ENCODE results near the gene CRB2.

The CRB2 gene

GRCh38 chr9:123361731-123362510 is 5.9 kb downstream of the CRB2 start:
- no peak overlapping the region for H3K4me2 ChIP-seq (ENCODE audit: low read length)
- H3K36me3 ChIP-seq (ENCODE audit: control insufficient read depth, low read length), result no peaks in the 10 kb centered on the region
- peaks cover 26% of the 10 kb centered on the region for H3K4me1 ChIP-seq (ENCODE audit: control insufficient read depth, low read length)
- H4K20me1 ChIP-seq (ENCODE audit: control insufficient read depth, insufficient read depth, low read depth, low read length), result no peaks in the 10 kb centered on the region
- no peaks in the 10 kb centered on the region for H3K9me2 ChIP-seq (replicated peaks; ENCODE audit: control insufficient read depth, low read length)
- H3F3A ChIP-seq (ENCODE audit: control insufficient read depth, insufficient read depth), result no peaks in the 10 kb centered on the region
- H3K79me2 ChIP-seq (ENCODE audit: control insufficient read depth, low read length), result no peaks in the 10 kb centered on the region
- no peak overlapping the region for H3K4me3 ChIP-seq (ENCODE audit: low read length)
- H3K9me3 ChIP-seq (ENCODE audit: control insufficient read depth, insufficient read depth, low read length), result no peaks in the 10 kb centered on the region
- TF ChIP-seq EZH2phosphoT487 (IDR thresholded peaks at IDR 0.05; ENCODE audit: borderline replicate concordance, low read length) (no peak), CTCF (IDR thresholded peaks at IDR 0.05; ENCODE audit: low read depth, low read length, poor library complexity, severe bottlenecking) (no peak)
- no peaks in the 10 kb centered on the region for H3K27me3 ChIP-seq (ENCODE audit: control insufficient read depth, low read length)
- no peak overlapping the region for H3K27ac ChIP-seq (ENCODE audit: low read depth, low read length)

- no peaks in the 10 kb centered on the region for H3K79me2 ChIP-seq (ENCODE audit: control insufficient read depth, low read length)
- H3K27ac ChIP-seq (ENCODE audit: low read depth, low read length), result no peak overlapping the region
- no peaks in the 10 kb centered on the region for H3K9me3 ChIP-seq (ENCODE audit: control insufficient read depth, insufficient read depth, low read length)
- no peaks in the 10 kb centered on the region for H3K9me2 ChIP-seq (replicated peaks; ENCODE audit: control insufficient read depth, low read length)
- no peak overlapping the region for H3K4me3 ChIP-seq (ENCODE audit: low read length)
- H3F3A ChIP-seq (ENCODE audit: control insufficient read depth, insufficient read depth), result no peaks in the 10 kb centered on the region
- H3K4me2 ChIP-seq (ENCODE audit: low read length), result no peak overlapping the region
- H3K27me3 ChIP-seq (ENCODE audit: control insufficient read depth, low read length), result no peaks in the 10 kb centered on the region
- H3K4me1 ChIP-seq (ENCODE audit: control insufficient read depth, low read length), result peaks cover 26% of the 10 kb centered on the region
- TF ChIP-seq CTCF (IDR thresholded peaks at IDR 0.05; ENCODE audit: low read depth, low read length, poor library complexity, severe bottlenecking), result no peak
- TF ChIP-seq EZH2phosphoT487 (IDR thresholded peaks at IDR 0.05; ENCODE audit: borderline replicate concordance, low read length), result no peak
- no peaks in the 10 kb centered on the region for H3K36me3 ChIP-seq (ENCODE audit: control insufficient read depth, low read length)
- no peaks in the 10 kb centered on the region for H4K20me1 ChIP-seq (ENCODE audit: control insufficient read depth, insufficient read depth, low read depth, low read length)
These were observed 6.9 kb downstream of the CRB2 start for GRCh38 chr9:123362856-123363255.

- Histone ChIP-seq H3K9me3 (ENCODE audit: control insufficient read depth, insufficient read depth, low read length) (no peaks in the 10 kb centered on the region), H3K9me2 (replicated peaks; ENCODE audit: control insufficient read depth, low read length) (no peaks in the 10 kb centered on the region), H3F3A (ENCODE audit: control insufficient read depth, insufficient read depth) (no peaks in the 10 kb centered on the region)
These were observed 8.3 kb downstream of the CRB2 start for GRCh38 chr9:123364241-123364824.

More at GRCh38 chr9:123364241-123364824, 8.3 kb downstream of the CRB2 start:
- H3K4me3 ChIP-seq (ENCODE audit: low read length), result no peak overlapping the region
- no peaks in the 10 kb centered on the region for H4K20me1 ChIP-seq (ENCODE audit: control insufficient read depth, insufficient read depth, low read depth, low read length)
- TF ChIP-seq CTCF (IDR thresholded peaks at IDR 0.05; ENCODE audit: low read depth, low read length, poor library complexity, severe bottlenecking), result no peak
- TF ChIP-seq EZH2phosphoT487 (IDR thresholded peaks at IDR 0.05; ENCODE audit: borderline replicate concordance, low read length), result no peak
- no peak overlapping the region for H3K4me2 ChIP-seq (ENCODE audit: low read length)
- H3K4me1 ChIP-seq (ENCODE audit: control insufficient read depth, low read length), result peaks cover 13% of the 10 kb centered on the region
- no peak overlapping the region for H3K27ac ChIP-seq (ENCODE audit: low read depth, low read length)
- no peaks in the 10 kb centered on the region for H3K36me3 ChIP-seq (ENCODE audit: control insufficient read depth, low read length)
- H3K79me2 ChIP-seq (ENCODE audit: control insufficient read depth, low read length), result no peaks in the 10 kb centered on the region
- no peaks in the 10 kb centered on the region for H3K27me3 ChIP-seq (ENCODE audit: control insufficient read depth, low read length)
